GM18511 (cell line): ENCODE data around the gene CGNL1.

Experiments
- ATAC-seq: cut with Tn5 transposase; IDR thresholded peaks from one replicate; pipeline ENCODE4 v1.9.1; 2021; ENCODE audit warnings: mild to moderate bottlenecking, moderate library complexity; ENCODE audit not compliant: unreplicated experiment

CGNL1 gene

DNA sequence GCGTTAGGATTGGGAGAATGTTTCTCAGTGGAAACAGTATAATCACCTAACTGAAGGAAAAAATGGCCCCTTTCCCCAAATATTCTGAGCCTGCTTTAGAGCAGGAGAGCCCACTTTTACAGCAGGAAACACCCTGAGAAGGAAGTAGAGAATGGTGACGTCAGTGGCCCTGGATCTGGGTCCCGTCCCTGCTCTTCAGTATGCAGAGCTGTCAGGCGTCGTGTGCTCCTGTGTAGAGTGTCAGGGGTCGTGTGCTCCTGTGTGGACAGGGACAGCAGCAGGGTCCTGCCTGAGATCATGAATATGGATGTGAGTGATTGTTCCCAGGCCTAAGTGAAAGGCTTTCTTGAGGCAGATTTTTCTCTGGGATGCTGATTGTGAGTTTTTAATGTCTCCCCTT lies 45.2 kb downstream of the CGNL1 start:
- peak; percentile 6 for ATAC-seq

GRCh38 chr15:57422113-57422754 lies 45.9 kb downstream of the CGNL1 start:
- ATAC-seq: peak; percentile 95

GRCh38 chr15:57423599-57424140 lies 47.4 kb downstream of the CGNL1 start:
- no peak for ATAC-seq

DNA sequence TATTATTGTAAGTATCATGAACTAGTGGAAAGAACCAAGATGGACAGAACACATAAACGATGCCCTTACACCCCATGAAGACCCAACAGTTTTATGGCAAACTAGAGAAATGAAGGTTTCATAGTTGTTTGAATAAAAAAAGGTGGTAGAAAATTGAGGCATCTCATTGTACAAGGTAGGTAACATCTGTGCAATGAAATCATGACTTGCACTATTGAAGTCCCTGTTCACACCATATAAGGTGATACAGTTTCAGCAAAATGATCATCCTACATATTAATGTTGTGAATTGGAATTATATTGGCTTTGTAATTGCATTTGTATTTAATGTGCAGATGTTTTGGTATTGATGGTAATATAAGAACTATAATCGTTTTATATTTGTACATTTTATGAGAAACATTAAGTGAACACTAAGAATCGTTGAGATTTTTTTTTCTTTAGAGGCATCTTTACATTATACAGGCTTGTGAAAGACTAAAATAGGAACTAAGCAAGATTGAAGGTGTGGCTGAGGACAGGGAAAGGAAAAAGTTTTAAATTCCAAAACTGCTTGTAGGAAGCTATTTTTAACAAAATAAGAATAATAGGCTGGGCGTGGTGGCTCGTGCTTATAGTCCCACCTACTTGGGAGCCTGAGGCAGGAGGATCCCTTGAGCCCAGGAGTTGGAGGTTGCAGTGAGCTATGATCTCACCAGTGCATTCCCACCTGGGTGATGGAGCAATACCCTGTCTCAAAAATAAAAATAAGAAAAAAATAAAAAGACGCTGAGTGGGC lies 48.5 kb downstream of the CGNL1 start:
- ATAC-seq: no peak

DNA sequence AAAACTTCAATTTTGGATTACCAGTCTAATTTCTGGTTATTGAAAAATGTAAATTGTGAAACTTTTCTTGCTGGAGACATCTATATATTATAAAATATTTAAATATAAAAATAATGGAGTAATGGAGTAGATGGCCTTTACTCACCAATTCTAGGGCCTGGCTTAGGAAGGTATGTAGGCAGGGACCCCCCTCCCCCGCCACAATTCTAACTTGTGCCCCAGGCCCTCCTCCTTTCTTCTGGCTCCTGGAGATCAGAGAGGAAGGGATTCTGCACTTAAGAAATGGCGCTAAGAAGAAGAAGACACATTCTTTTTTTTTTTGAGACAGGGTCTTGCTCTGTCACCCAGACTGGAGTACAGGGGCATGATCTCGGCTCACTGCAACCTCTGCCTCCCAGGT lies 49.5 kb downstream of the CGNL1 start:
- no peak for ATAC-seq

GRCh38 chr15:57427367-57427821 lies 51.1 kb downstream of the CGNL1 start:
- no peak for ATAC-seq

GRCh38 chr15:57432141-57432741 lies 55.9 kb downstream of the CGNL1 start:
- no peak for ATAC-seq

DNA sequence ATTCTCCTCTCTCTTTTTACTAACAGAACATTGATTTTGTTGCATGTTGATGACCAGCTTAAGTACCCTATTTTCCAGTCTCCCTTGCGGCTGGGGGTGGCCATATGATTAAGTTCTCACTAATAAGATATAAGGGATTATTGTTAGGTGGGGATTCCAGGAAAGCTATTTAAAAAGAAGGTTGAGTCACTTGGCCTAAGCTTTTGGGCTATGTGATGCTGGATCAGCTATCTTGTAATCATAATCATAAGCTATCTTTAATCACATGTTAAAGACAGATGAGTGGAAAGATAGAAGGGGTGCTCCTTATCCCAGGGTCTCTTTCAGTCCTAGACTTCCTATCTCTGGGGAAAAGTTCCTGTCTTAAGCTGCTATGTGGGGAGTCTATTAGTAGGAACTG lies 59.9 kb downstream of the CGNL1 start:
- ATAC-seq: no peak

DNA sequence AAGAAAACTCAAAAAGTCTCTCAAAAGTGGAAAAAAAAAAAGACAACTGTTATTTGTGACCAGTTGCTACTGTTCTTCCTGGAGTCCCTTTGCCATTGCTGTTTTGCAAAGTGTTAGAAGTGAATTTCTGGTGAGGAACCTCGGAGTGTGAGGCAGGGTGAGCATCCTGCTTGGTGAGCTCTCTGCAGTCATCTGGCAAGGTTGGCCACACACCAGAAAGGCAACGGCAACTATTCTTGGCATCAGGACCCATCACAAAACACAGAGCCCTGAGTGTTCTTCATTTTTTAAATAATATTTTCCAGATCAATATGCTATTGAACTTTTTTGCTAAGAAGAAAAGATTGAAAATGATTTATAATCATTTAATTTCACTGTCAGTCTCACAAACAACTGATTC lies 60.7 kb downstream of the CGNL1 start:
- ATAC-seq: no peak

GRCh38 chr15:57437564-57437963 lies 61.3 kb downstream of the CGNL1 start:
- ATAC-seq: no peak

DNA sequence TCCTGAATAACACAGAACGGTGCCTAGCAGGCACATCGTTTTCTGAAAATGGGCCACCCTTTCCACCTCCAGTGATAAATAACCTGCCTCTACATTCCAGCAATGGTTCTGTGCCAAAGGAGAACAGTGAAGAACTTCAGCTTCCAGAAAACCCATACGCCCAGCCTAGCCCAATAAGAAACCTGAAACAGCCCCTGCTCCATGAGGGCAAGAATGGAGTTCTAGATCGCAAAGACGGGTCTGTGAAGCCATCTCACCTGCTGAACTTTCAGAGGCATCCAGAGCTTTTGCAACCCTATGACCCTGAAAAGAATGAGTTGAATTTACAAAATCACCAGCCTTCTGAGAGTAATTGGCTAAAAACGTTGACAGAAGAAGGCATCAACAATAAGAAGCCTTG lies 61.9 kb downstream of the CGNL1 start:
- no peak for ATAC-seq

- no peak for ATAC-seq
Observed at GRCh38 chr15:57439128-57440027, 63.1 kb downstream of the CGNL1 start.

DNA sequence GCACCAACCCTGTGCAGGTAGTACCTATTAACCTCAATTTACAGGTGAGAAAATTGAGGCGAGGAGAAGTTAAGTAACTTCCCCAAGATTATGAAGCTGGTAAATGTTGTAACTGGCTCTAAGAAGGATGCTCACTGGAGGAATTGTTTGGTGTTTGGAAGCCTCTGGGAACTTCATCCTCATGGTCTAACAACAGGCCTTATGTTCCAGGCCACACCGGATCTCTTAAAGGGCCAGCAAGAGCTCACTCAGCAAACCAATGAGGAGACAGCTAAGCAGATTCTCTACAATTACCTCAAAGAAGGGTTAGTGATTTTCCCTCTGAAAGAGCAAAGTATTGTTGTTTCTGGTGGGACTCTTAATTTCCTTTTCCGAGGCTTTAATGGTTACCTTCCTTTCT lies 63.9 kb downstream of the CGNL1 start:
- no peak for ATAC-seq

DNA sequence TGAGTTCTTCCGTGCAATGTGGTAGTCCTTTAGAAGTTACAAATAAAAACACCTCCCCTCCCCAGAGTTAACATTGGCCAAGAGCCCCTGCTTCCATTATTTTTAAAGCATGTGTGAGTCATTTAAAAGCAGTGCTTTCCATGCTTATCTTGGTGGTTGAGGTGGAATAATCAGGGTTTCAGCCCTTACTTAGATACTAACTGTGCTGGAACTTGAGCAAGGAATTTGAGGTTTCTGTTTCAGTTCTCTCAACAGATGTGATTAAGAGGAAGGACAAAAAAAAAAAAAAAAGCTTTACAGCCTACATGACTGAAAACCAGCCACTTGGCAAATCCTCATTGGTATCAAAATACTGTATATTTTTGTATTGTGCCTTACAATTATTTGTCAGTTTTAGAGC lies 64.5 kb downstream of the CGNL1 start:
- no peak for ATAC-seq

DNA sequence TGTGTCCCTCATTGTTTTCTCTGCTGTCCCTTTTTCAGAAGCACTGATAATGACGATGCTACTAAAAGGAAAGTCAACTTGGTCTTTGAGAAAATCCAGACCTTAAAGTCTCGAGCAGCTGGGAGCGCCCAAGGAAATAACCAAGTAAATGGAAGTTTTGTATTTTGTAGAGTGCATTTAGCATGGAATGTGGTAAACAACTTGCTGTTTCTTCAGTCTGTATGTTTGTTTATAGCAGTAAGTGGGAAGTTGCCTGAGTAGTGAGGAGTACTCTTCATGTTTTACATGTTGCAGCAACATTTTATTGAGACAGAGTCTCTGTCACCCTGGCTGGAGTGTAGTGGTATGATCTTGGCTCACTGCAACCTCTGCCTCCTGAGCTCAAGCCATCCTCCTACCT lies 66.0 kb downstream of the CGNL1 start:
- ATAC-seq: no peak

DNA sequence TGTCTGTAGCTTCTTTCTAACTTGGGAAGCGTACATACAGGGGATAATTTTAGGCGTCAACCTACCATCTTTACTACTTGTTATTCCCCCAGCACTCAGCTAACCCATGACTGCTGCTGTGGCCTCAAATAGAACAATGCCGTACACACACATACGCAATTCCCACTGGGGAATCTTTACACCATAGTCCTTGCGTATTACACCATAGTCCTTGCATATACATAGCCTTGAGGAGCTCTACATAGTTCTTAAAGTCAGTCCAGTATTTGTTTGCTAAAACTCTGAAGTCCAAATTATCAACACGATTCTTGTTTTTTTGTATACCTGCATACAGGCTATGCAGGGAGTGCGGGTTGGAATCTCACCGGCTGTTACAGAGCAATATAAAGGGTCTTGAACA lies 67.2 kb downstream of the CGNL1 start:
- no peak for ATAC-seq

GRCh38 chr15:57444877-57445513 lies 68.7 kb downstream of the CGNL1 start:
- ATAC-seq: no peak

DNA sequence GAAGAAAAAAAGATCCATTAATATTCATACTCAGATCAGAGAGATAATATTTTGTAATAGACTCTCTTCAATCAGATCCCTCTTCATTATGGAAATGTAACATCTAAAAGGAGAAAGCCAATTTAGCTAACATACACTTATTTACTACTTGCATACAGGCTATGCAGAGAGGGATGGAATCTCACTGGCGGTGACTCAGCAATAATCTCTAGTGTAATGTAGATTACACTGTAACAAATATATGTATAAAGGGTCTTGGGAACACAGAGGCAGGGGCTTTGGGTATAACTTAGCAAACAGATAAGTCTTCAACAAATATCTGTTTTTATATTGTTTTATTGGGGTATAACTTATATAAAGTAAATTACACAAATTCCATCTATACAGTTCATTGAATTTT lies 69.6 kb downstream of the CGNL1 start:
- no peak for ATAC-seq

DNA sequence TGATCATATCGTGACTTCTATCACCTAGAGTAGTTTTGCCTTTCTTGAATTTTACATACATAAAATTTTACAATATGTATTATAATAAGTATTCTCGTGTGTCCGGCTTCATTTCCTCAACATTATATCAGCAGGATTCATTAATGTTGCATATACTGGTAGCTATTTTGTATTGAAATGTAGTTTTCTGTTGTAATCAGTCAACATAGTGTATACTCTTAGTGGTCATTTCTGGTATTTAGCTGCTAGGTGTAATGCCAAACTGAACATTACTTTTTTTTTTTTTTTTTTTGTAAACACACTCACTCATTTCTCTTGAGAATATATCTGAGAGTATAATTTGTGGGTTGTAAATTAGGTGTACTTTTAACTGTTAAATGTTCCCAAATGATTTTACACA lies 70.1 kb downstream of the CGNL1 start:
- ATAC-seq: no peak

DNA sequence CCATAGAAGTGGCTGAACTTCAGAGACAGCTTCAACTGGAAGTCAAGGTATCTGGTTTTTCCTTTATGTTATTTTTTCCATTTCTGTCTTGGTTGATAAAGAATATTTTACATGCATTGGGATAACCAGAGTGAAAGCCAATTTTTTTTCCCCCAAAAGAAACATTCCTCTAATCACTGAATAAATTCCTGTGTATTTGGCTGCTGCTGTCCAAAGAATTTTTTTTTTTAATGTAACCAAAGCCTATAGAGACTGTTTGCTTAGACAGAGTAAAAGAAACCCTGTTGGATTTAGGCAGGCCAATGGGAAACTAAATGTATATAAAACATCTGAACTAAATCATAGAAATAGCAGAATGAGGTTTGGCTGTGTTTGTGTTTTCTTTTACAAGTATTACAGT lies 75.2 kb downstream of the CGNL1 start:
- ATAC-seq: no peak
